ENCODE results near the gene CMC2.

DNA sequence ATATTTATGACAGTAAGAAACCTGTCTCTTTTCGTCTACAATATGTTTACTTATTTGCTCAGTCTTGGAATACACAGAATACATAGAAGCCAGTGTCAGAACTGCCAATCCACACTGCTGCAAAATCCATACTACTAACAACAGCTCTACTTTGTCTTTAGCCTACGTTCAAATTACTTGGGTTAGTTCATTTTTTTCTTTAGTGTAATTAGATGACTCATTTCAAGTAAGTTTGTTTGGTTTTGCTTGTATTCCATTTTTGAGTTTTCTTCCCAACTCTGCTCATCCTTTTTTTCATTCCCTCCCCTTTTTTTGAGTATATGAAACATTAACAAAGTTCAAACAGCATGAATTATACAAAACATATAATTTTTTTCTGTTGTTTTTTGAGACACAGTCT is 16.9 kb downstream of the CMC2 start:
- TF ChIP-seq POLR2A (IDR thresholded peaks at IDR 0.05) (no peak), CTCF (IDR thresholded peaks at IDR 0.05) (no peak), EP300 (IDR thresholded peaks at IDR 0.05) (no peak)
